Measurements from ENCODE around the gene VRK2.

Gene VRK2

GRCh38 chr2:58046585-58047372 lies at the start of gene VRK2:
VRK2 (plus strand) TSS chr2:58046806; CDS start chr2:58048832, 2,026 bp downstream.
- DNase-seq (ENCODE audit: low spot score): peak; percentile 89
- TF ChIP-seq CTCF (IDR thresholded peaks at IDR 0.05; ENCODE audit: extremely low read depth, missing control alignments): no peak

GRCh38 chr2:58006256-58006951 lies 40.2 kb upstream of the VRK2 start:
- DNase-seq (ENCODE audit: low spot score): peak; percentile 23
- no peak for TF ChIP-seq CTCF (IDR thresholded peaks at IDR 0.05; ENCODE audit: extremely low read depth, missing control alignments)

GRCh38 chr2:58006952-58007284 lies 39.7 kb upstream of the VRK2 start:
- no peak for DNase-seq (ENCODE audit: low spot score)
- no peak for TF ChIP-seq CTCF (IDR thresholded peaks at IDR 0.05; ENCODE audit: extremely low read depth, missing control alignments)

GRCh38 chr2:58010599-58010998 lies 36.0 kb upstream of the VRK2 start:
- no peak for DNase-seq (ENCODE audit: low spot score)
- TF ChIP-seq CTCF (IDR thresholded peaks at IDR 0.05; ENCODE audit: extremely low read depth, missing control alignments): no peak

GRCh38 chr2:58019229-58019628 lies 27.4 kb upstream of the VRK2 start:
- peak; percentile 22 for DNase-seq (ENCODE audit: low spot score)
- TF ChIP-seq CTCF (IDR thresholded peaks at IDR 0.05; ENCODE audit: extremely low read depth, missing control alignments): no peak

- DNase-seq (ENCODE audit: low spot score): no peak
- no peak for TF ChIP-seq CTCF (IDR thresholded peaks at IDR 0.05; ENCODE audit: extremely low read depth, missing control alignments)
Observed at GRCh38 chr2:58025150-58025933, 21.3 kb upstream of the VRK2 start.

GRCh38 chr2:58027029-58027428 lies 19.6 kb upstream of the VRK2 start:
- DNase-seq (ENCODE audit: low spot score): no peak
- no peak for TF ChIP-seq CTCF (IDR thresholded peaks at IDR 0.05; ENCODE audit: extremely low read depth, missing control alignments)
